ENCODE data around the gene KDM6A.

KDM6A gene

GRCh38 chrX:45128896-45129454 lies 256.0 kb downstream of the KDM6A start:
- no peak for TF ChIP-seq FOXM1 (IDR thresholded peaks at IDR 0.05; ENCODE audit: borderline replicate concordance, low read depth)
- TF ChIP-seq NFIC (IDR thresholded peaks at IDR 0.05) = no peak
- TF ChIP-seq MAX (IDR thresholded peaks at IDR 0.05) = no peak
- no peak for TF ChIP-seq REST (IDR thresholded peaks at IDR 0.05; ENCODE audit: low read depth)
- TF ChIP-seq YY1 (IDR thresholded peaks at IDR 0.05; ENCODE audit: low read depth) = no peak
- TF ChIP-seq RAD21 (IDR thresholded peaks at IDR 0.05; ENCODE audit: low read depth) = no peak
- no peak for TF ChIP-seq TCF12 (IDR thresholded peaks at IDR 0.05; ENCODE audit: low read depth)
- no peak for TF ChIP-seq TEAD4 (IDR thresholded peaks at IDR 0.05)
- TF ChIP-seq USF1 (IDR thresholded peaks at IDR 0.05) = no peak
- no peak for TF ChIP-seq ZBTB7A (IDR thresholded peaks at IDR 0.05; ENCODE audit: low read depth)
- TF ChIP-seq TAF1 (IDR thresholded peaks at IDR 0.05; ENCODE audit: low read depth) = no peak
- TF ChIP-seq CEBPB (IDR thresholded peaks at IDR 0.05) = no peak
- TF ChIP-seq CREB1 (IDR thresholded peaks at IDR 0.05; ENCODE audit: low read depth) = no peak
- no peak for TF ChIP-seq EP300 (IDR thresholded peaks at IDR 0.05; ENCODE audit: borderline replicate concordance)
- TF ChIP-seq EGR1 (IDR thresholded peaks at IDR 0.05) = no peak

- TF ChIP-seq NFIC (IDR thresholded peaks at IDR 0.05) = no peak
These were observed 260.5 kb downstream of the KDM6A start for GRCh38 chrX:45133465-45133864.

GRCh38 chrX:45134315-45134731 lies 261.3 kb downstream of the KDM6A start:
- TF ChIP-seq EP300 (IDR thresholded peaks at IDR 0.05; ENCODE audit: borderline replicate concordance) (no peak), EGR1 (IDR thresholded peaks at IDR 0.05) (no peak), TAF1 (IDR thresholded peaks at IDR 0.05; ENCODE audit: low read depth) (no peak), NFIC (IDR thresholded peaks at IDR 0.05) (no peak), YY1 (IDR thresholded peaks at IDR 0.05; ENCODE audit: low read depth) (no peak), FOXM1 (IDR thresholded peaks at IDR 0.05; ENCODE audit: borderline replicate concordance, low read depth) (no peak), ZBTB7A (IDR thresholded peaks at IDR 0.05; ENCODE audit: low read depth) (no peak), TEAD4 (IDR thresholded peaks at IDR 0.05) (no peak), RAD21 (IDR thresholded peaks at IDR 0.05; ENCODE audit: low read depth) (no peak), CEBPB (IDR thresholded peaks at IDR 0.05) (no peak)

- TF ChIP-seq YY1 (IDR thresholded peaks at IDR 0.05; ENCODE audit: low read depth) (no peak), USF1 (IDR thresholded peaks at IDR 0.05) (no peak), NFIC (IDR thresholded peaks at IDR 0.05) (no peak), MAX (IDR thresholded peaks at IDR 0.05) (no peak), TCF12 (IDR thresholded peaks at IDR 0.05; ENCODE audit: low read depth) (no peak), ZBTB7A (IDR thresholded peaks at IDR 0.05; ENCODE audit: low read depth) (no peak), CREB1 (IDR thresholded peaks at IDR 0.05; ENCODE audit: low read depth) (no peak), RAD21 (IDR thresholded peaks at IDR 0.05; ENCODE audit: low read depth) (no peak), TAF1 (IDR thresholded peaks at IDR 0.05; ENCODE audit: low read depth) (no peak)
These were observed 261.8 kb downstream of the KDM6A start for GRCh38 chrX:45134775-45135174.

GRCh38 chrX:45137531-45137930 lies 264.5 kb downstream of the KDM6A start:
- TF ChIP-seq TAF1 (IDR thresholded peaks at IDR 0.05; ENCODE audit: low read depth) (no peak), ZBTB7A (IDR thresholded peaks at IDR 0.05; ENCODE audit: low read depth) (no peak), YY1 (IDR thresholded peaks at IDR 0.05; ENCODE audit: low read depth) (no peak), TEAD4 (IDR thresholded peaks at IDR 0.05) (no peak), MAX (IDR thresholded peaks at IDR 0.05) (no peak), FOXM1 (IDR thresholded peaks at IDR 0.05; ENCODE audit: borderline replicate concordance, low read depth) (no peak), CREB1 (IDR thresholded peaks at IDR 0.05; ENCODE audit: low read depth) (no peak), RAD21 (IDR thresholded peaks at IDR 0.05; ENCODE audit: low read depth) (no peak), EGR1 (IDR thresholded peaks at IDR 0.05) (no peak), USF1 (IDR thresholded peaks at IDR 0.05) (no peak), TCF12 (IDR thresholded peaks at IDR 0.05; ENCODE audit: low read depth) (no peak), EP300 (IDR thresholded peaks at IDR 0.05; ENCODE audit: borderline replicate concordance) (no peak)

- TF ChIP-seq USF1 (IDR thresholded peaks at IDR 0.05) = no peak
- TF ChIP-seq RAD21 (IDR thresholded peaks at IDR 0.05; ENCODE audit: low read depth) = no peak
- TF ChIP-seq MAX (IDR thresholded peaks at IDR 0.05) = no peak
- TF ChIP-seq ZBTB7A (IDR thresholded peaks at IDR 0.05; ENCODE audit: low read depth) = no peak
- TF ChIP-seq TEAD4 (IDR thresholded peaks at IDR 0.05) = no peak
- TF ChIP-seq REST (IDR thresholded peaks at IDR 0.05; ENCODE audit: low read depth) = no peak
- TF ChIP-seq CREB1 (IDR thresholded peaks at IDR 0.05; ENCODE audit: low read depth) = no peak
- no peak for TF ChIP-seq YY1 (IDR thresholded peaks at IDR 0.05; ENCODE audit: low read depth)
- TF ChIP-seq CEBPB (IDR thresholded peaks at IDR 0.05) = no peak
- TF ChIP-seq FOXM1 (IDR thresholded peaks at IDR 0.05; ENCODE audit: borderline replicate concordance, low read depth) = no peak
- TF ChIP-seq TAF1 (IDR thresholded peaks at IDR 0.05; ENCODE audit: low read depth) = no peak
- TF ChIP-seq NFIC (IDR thresholded peaks at IDR 0.05) = no peak
These were observed 265.5 kb downstream of the KDM6A start for GRCh38 chrX:45138525-45138924.
